ENCODE results near the gene LCN9.

GRCh38 chr9:135648494-135649410 is 14.4 kb upstream of the LCN9 start:
- TF ChIP-seq POLR2AphosphoS5 (IDR thresholded peaks at IDR 0.05; ENCODE audit: low read depth, low read length): no peak
- TF ChIP-seq, protein P1, sequence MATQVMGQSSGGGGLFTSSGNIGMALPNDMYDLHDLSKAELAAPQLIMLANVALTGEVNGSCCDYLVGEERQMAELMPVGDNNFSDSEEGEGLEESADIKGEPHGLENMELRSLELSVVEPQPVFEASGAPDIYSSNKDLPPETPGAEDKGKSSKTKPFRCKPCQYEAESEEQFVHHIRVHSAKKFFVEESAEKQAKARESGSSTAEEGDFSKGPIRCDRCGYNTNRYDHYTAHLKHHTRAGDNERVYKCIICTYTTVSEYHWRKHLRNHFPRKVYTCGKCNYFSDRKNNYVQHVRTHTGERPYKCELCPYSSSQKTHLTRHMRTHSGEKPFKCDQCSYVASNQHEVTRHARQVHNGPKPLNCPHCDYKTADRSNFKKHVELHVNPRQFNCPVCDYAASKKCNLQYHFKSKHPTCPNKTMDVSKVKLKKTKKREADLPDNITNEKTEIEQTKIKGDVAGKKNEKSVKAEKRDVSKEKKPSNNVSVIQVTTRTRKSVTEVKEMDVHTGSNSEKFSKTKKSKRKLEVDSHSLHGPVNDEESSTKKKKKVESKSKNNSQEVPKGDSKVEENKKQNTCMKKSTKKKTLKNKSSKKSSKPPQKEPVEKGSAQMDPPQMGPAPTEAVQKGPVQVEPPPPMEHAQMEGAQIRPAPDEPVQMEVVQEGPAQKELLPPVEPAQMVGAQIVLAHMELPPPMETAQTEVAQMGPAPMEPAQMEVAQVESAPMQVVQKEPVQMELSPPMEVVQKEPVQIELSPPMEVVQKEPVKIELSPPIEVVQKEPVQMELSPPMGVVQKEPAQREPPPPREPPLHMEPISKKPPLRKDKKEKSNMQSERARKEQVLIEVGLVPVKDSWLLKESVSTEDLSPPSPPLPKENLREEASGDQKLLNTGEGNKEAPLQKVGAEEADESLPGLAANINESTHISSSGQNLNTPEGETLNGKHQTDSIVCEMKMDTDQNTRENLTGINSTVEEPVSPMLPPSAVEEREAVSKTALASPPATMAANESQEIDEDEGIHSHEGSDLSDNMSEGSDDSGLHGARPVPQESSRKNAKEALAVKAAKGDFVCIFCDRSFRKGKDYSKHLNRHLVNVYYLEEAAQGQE (IDR thresholded peaks at IDR 0.05; ENCODE audit: insufficient read depth in 1 of 2, low read depth in 2 of 2, low read length in 2 of 2): no peak
